Gastroesophageal sphincter (tissue), 3 donors: Measurements from ENCODE around the gene EFR3B.

Experiments
- POLR2A ChIP-seq, 2 donors: fragments of 450-650 bp; IDR thresholded peaks; one replicate each; pipeline ENCODE4 v1.6.1; 2017; ENCODE audit warnings: antibody characterized with exemption in 2 of 2, mild to moderate bottlenecking in 2 of 2, moderate library complexity in 1 of 2
- TF ChIP-seq, protein P1 (sequence below), 4 experiments: fragments of 200-600 bp in 2 of 4; fragments of 450-650 bp in 2 of 4; sonication (generic) in 1 of 4; IDR thresholded peaks; one replicate each; pipeline ENCODE4 v1.5.1; 2017 to 2019; ENCODE audit warnings: antibody characterized with exemption in 4 of 4, mild to moderate bottlenecking in 2 of 4, moderate library complexity in 2 of 4

- TF ChIP-seq, protein P1, sequence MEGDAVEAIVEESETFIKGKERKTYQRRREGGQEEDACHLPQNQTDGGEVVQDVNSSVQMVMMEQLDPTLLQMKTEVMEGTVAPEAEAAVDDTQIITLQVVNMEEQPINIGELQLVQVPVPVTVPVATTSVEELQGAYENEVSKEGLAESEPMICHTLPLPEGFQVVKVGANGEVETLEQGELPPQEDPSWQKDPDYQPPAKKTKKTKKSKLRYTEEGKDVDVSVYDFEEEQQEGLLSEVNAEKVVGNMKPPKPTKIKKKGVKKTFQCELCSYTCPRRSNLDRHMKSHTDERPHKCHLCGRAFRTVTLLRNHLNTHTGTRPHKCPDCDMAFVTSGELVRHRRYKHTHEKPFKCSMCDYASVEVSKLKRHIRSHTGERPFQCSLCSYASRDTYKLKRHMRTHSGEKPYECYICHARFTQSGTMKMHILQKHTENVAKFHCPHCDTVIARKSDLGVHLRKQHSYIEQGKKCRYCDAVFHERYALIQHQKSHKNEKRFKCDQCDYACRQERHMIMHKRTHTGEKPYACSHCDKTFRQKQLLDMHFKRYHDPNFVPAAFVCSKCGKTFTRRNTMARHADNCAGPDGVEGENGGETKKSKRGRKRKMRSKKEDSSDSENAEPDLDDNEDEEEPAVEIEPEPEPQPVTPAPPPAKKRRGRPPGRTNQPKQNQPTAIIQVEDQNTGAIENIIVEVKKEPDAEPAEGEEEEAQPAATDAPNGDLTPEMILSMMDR (IDR thresholded peaks at IDR 0.05), result no peak
- no peak for TF ChIP-seq POLR2A (IDR thresholded peaks at IDR 0.05)
Measured at GRCh38 chr2:25145803-25146202, 103.9 kb downstream of the EFR3B start.
